Trophoblast cell (in vitro differentiated cells and primary cell): ENCODE results near the gene CCL18.

Experiments
- DNase-seq, 2 donors: peaks; one replicate each; pipeline ENCODE4 v3.0.0-alpha.2; 2016
- H2AFZ ChIP-seq: 2 replicates; pipeline ENCODE4 v1.6.1; 2013; ENCODE audit warnings: low read length, moderate library complexity, mild to moderate bottlenecking; ENCODE audit not compliant: insufficient read depth, poor library complexity
- H2AK5ac ChIP-seq: 2 replicates; pipeline ENCODE4 v1.6.1; 2013; ENCODE audit warnings: mild to moderate bottlenecking, low read length
- H2BK120ac ChIP-seq: 2 replicates; pipeline ENCODE4 v1.6.1; 2013; ENCODE audit warnings: low read length, mild to moderate bottlenecking, moderate library complexity; ENCODE audit not compliant: insufficient read depth, poor library complexity
- H2BK12ac ChIP-seq: 2 replicates; pipeline ENCODE4 v1.6.1; 2013; ENCODE audit warnings: mild to moderate bottlenecking, low read length, moderate library complexity
- H2BK5ac ChIP-seq: 2 replicates; pipeline ENCODE4 v1.6.1; 2013; ENCODE audit warnings: low read length, low read depth, moderate library complexity, mild to moderate bottlenecking; ENCODE audit not compliant: poor library complexity
- H3K14ac ChIP-seq: 2 replicates; pipeline ENCODE4 v1.6.1; 2013; ENCODE audit warnings: mild to moderate bottlenecking, low read length
- H3K18ac ChIP-seq: 2 replicates; pipeline ENCODE4 v1.6.1; 2013; ENCODE audit warnings: mild to moderate bottlenecking, low read length
- H3K23ac ChIP-seq: 2 replicates; pipeline ENCODE4 v1.6.1; 2013; ENCODE audit warnings: low read length
- H3K27ac ChIP-seq: 2 replicates; pipeline ENCODE4 v1.5.1; 2013; ENCODE audit warnings: low read depth, mild to moderate bottlenecking, inconsistent platforms, low read length, moderate library complexity
- H3K27me3 ChIP-seq: 2 replicates; pipeline ENCODE4 v1.6.1; 2013; ENCODE audit warnings: inconsistent platforms, mild to moderate bottlenecking, low read length, moderate library complexity; ENCODE audit not compliant: insufficient read depth
- H3K36me3 ChIP-seq, 2 experiments: 1 replicate in 1 of 2; 2 replicates in 1 of 2; pipeline ENCODE4 v1.6.1; 2013; ENCODE audit warnings: low read length in 2 of 2, mild to moderate bottlenecking in 2 of 2, moderate library complexity in 1 of 2; ENCODE audit not compliant: insufficient read depth in 2 of 2, control insufficient read depth in 1 of 2
- H3K4ac ChIP-seq: 2 replicates; pipeline ENCODE4 v1.6.1; 2013; ENCODE audit warnings: low read depth, mild to moderate bottlenecking, low read length, moderate library complexity
- H3K4me1 ChIP-seq, 2 experiments: 1 replicate in 1 of 2; 2 replicates in 1 of 2; pipeline ENCODE4 v1.6.1; 2013; ENCODE audit warnings: low read length in 2 of 2, mild to moderate bottlenecking in 2 of 2, moderate library complexity in 1 of 2; ENCODE audit not compliant: insufficient read depth in 2 of 2, control insufficient read depth in 1 of 2
- H3K4me2 ChIP-seq: 2 replicates; pipeline ENCODE4 v1.6.1; 2013; ENCODE audit warnings: inconsistent platforms, mild to moderate bottlenecking, low read length, moderate library complexity
- H3K4me3 ChIP-seq: 2 replicates; pipeline ENCODE4 v1.5.1; 2013; ENCODE audit warnings: mild to moderate bottlenecking, low read depth, low read length, inconsistent platforms
- H3K79me1 ChIP-seq: one replicate; pipeline ENCODE4 v1.6.1; 2013; ENCODE audit warnings: low read length
- H3K79me2 ChIP-seq: 2 replicates; pipeline ENCODE4 v1.6.1; 2013; ENCODE audit warnings: low read length, mild to moderate bottlenecking; ENCODE audit not compliant: control insufficient read depth, insufficient read depth, poor library complexity
- H3K9ac ChIP-seq: 2 replicates; pipeline ENCODE4 v1.6.1; 2013; ENCODE audit warnings: mild to moderate bottlenecking, low read length
- H3K9me3 ChIP-seq: 2 replicates; pipeline ENCODE4 v1.6.1; 2013; ENCODE audit warnings: low read depth, mild to moderate bottlenecking, control low read depth, inconsistent platforms, low read length; ENCODE audit not compliant: insufficient read depth
- H4K12ac ChIP-seq: 2 replicates; pipeline ENCODE4 v1.6.1; 2013; ENCODE audit warnings: low read depth, mild to moderate bottlenecking, low read length, moderate library complexity
- H4K8ac ChIP-seq: 2 replicates; pipeline ENCODE4 v1.6.1; 2013; ENCODE audit warnings: low read depth, mild to moderate bottlenecking, low read length, moderate library complexity
- H4K91ac ChIP-seq: one replicate; pipeline ENCODE4 v1.6.1; 2013; ENCODE audit warnings: low read depth, mild to moderate bottlenecking, low read length, moderate library complexity
- WGBS: extraction: QIAGEN DNeasy Blood & Tissue Kit; methylation state at CpG from one replicate; pipeline ENCODE4 v1.1.7; 2013; ENCODE audit warnings: missing lambda C conversion rate; ENCODE audit not compliant: insufficient read length, insufficient coverage; ENCODE audit errors: extremely low coverage; 5-methylcytosine and 5-hydroxymethylcytosine counted together

The CCL18 gene

DNA sequence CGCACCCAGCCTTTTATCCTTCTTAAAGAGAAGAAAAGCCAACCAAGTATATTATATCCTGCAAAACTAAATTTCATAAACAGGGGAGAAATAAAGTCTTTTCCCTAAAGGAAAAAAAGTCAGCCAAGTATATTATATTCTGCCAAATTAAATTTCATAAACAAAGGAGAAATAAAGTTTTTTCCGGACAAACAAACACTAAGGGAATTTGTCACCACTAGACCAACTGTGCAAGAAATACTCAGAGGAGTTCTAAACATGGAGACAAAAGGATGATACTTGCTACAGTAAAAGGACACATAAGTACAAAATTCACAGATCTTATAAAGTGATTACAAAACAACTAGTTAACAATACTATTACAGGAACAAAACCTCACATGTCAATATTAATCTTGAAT is 14.4 kb upstream of the CCL18 start:
- no peak for DNase-seq
- H4K8ac ChIP-seq = no peak overlapping the region
- no peaks in the 10 kb centered on the region for H3K4me1 ChIP-seq
- H3K23ac ChIP-seq = no peak overlapping the region
- no peak overlapping the region for H2AFZ ChIP-seq
- no peak overlapping the region for H2BK120ac ChIP-seq
- no peak overlapping the region for H2BK5ac ChIP-seq
- no peak overlapping the region for H3K4me2 ChIP-seq
- H3K36me3 ChIP-seq = no peaks in the 10 kb centered on the region
- no peak overlapping the region for H3K27ac ChIP-seq
- no peak overlapping the region for H3K9ac ChIP-seq
- no peak overlapping the region for H3K4ac ChIP-seq
- no peak overlapping the region for H2AK5ac ChIP-seq
- no peaks in the 10 kb centered on the region for H3K79me2 ChIP-seq
- H4K12ac ChIP-seq = no peak overlapping the region
- no peaks in the 10 kb centered on the region for H3K27me3 ChIP-seq
- no CpG with 5 or more reads among the region's 2 CpGs for WGBS
- H2BK12ac ChIP-seq = no peak overlapping the region
- H3K14ac ChIP-seq = no peak overlapping the region
- H3K9me3 ChIP-seq = peaks cover 8% of the 10 kb centered on the region
- no peaks in the 10 kb centered on the region for H3K79me1 ChIP-seq
- H3K4me3 ChIP-seq = no peak overlapping the region
- no peak overlapping the region for H4K91ac ChIP-seq
- H3K18ac ChIP-seq = no peak overlapping the region

DNA sequence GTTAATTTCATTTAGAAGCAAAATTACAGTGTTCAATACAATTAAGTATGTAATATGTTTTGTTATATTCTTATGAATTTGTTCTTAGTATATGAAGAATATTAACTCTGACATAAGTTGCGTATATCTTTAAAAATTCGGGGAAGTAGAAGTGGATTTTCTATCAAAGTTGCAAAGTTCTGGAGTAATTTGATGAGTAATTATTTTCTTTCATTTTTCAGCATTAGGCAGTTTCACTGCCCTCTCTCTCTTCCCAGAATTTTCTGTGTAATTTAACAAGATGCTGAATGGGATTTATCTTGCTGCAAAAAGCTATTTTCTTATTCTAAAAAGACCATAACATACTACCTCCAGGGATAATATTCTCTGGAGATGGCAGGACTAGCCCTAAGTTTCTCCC is 8.9 kb upstream of the CCL18 start:
- WGBS = no CpG with 5 or more reads among the region's 2 CpGs
- H2AFZ ChIP-seq = no peak overlapping the region
- H3K23ac ChIP-seq = no peak overlapping the region

DNA sequence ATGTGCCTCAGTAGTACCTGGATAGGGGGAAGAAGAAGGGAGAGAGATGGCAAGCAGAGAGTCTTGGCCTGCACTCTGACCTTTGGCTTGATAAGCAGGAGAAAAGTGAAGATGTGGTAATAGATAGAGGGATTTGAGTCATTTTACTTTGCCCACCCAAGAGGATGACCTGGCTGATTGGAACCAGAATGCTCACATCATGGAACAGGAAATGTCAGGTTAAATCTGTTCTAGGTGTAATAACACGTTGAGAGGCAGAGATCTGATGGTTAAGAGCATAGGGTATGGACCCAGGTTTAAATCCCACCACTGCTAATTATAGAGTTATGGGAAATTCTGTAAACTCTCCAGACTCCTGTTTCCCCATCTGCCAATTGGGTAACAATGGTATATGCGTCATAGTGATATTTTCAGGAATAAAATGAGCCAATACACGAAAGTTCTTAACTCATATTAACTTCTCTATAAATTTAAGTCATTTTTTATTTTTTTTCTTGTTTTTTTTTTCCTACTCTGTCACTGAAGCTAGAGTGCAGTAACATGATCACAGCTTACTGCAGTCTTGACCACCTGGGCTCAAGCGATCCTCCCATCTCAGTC is 8.1 kb upstream of the CCL18 start:
- H2BK120ac ChIP-seq = no peak overlapping the region
- no peak overlapping the region for H4K8ac ChIP-seq
- no peaks in the 10 kb centered on the region for H3K4me1 ChIP-seq
- no peaks in the 10 kb centered on the region for H3K79me1 ChIP-seq
- no peak overlapping the region for H2BK12ac ChIP-seq
- no peak overlapping the region for H3K4me2 ChIP-seq
- no peak overlapping the region for H2BK5ac ChIP-seq
- H3K79me2 ChIP-seq = no peaks in the 10 kb centered on the region
- H3K23ac ChIP-seq = no peak overlapping the region
- peak in 1 of 2 donors; percentile 11 for DNase-seq
- H3K27me3 ChIP-seq = no peaks in the 10 kb centered on the region
- no peak overlapping the region for H3K9ac ChIP-seq
- peaks cover 1% of the 10 kb centered on the region for H3K9me3 ChIP-seq
- no peak overlapping the region for H4K91ac ChIP-seq
- H3K27ac ChIP-seq = no peak overlapping the region
- no peak overlapping the region for H2AFZ ChIP-seq
- H3K14ac ChIP-seq = no peak overlapping the region
- WGBS = no CpG with 5 or more reads among the region's 4 CpGs
- no peak overlapping the region for H3K4ac ChIP-seq
- H3K36me3 ChIP-seq = no peaks in the 10 kb centered on the region
- no peak overlapping the region for H3K18ac ChIP-seq
- no peak overlapping the region for H3K4me3 ChIP-seq
- H4K12ac ChIP-seq = no peak overlapping the region
- H2AK5ac ChIP-seq = no peak overlapping the region

More for the DNA sequence above, 8.9 kb upstream of the CCL18 start:
- Histone ChIP-seq H3K4ac (no peak overlapping the region), H3K4me3 (no peak overlapping the region), H3K4me2 (no peak overlapping the region), H3K36me3 (no peaks in the 10 kb centered on the region), H3K4me1 (no peaks in the 10 kb centered on the region), H3K9me3 (peaks cover 1% of the 10 kb centered on the region), H4K12ac (no peak overlapping the region), H3K14ac (no peak overlapping the region), H3K27ac (no peak overlapping the region), H3K79me1 (no peaks in the 10 kb centered on the region), H3K79me2 (no peaks in the 10 kb centered on the region), H2BK5ac (no peak overlapping the region), H3K27me3 (no peaks in the 10 kb centered on the region), H3K9ac (no peak overlapping the region), H4K8ac (no peak overlapping the region), H2AK5ac (no peak overlapping the region), H2BK12ac (no peak overlapping the region), H2BK120ac (no peak overlapping the region), H4K91ac (no peak overlapping the region), H3K18ac (no peak overlapping the region)
- no peak for DNase-seq

DNA sequence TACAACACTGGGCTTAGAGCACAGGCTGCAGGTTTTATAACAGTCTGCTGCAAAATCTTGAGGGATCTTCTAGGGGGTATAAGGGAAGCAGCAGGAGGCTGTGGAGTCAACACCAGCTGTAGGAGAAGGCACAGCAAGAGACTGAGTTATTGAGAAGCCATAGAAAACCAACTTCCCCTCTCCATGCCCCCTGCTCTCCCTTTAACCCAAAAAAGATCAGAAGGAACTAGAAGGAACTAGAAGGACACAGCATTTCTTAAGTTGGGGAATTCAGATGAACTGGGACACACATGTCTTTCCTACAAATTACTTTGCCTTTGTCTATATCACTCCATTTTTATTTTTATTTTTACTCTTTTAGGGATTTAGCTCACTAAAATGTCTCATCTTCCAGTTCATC is 6.2 kb upstream of the CCL18 start:
- Histone ChIP-seq H2BK5ac (no peak overlapping the region), H3K4me3 (no peak overlapping the region), H3K79me1 (no peaks in the 10 kb centered on the region), H3K4ac (no peak overlapping the region), H3K9ac (no peak overlapping the region), H3K4me2 (no peak overlapping the region), H3K18ac (no peak overlapping the region), H3K36me3 (no peaks in the 10 kb centered on the region), H4K8ac (no peak overlapping the region), H2AFZ (no peak overlapping the region), H2AK5ac (no peak overlapping the region), H4K91ac (no peak overlapping the region), H3K27ac (no peak overlapping the region), H3K14ac (no peak overlapping the region), H3K23ac (no peak overlapping the region), H2BK120ac (no peak overlapping the region), H3K79me2 (no peaks in the 10 kb centered on the region), H3K27me3 (no peaks in the 10 kb centered on the region), H2BK12ac (no peak overlapping the region), H3K4me1 (no peaks in the 10 kb centered on the region), H4K12ac (no peak overlapping the region), H3K9me3 (peaks cover 1% of the 10 kb centered on the region)
- DNase-seq = no peak
